ENCODE measurements around the gene NUP210L. TPM values are rescaled to one million over a fixed set of nuclear protein-coding genes. Genes with fewer than 3 reads are reported as not detected.
A peak's percentile ranks its signal among the peaks of the same experiment; 100 is the strongest.

NUP210L gene
- polyA plus RNA-seq, 2 of the 4 experiments (the other 2 are of a cell fraction): not detected

GRCh38 chr1:154193821-154194220 lies 38.9 kb upstream of the NUP210L start:
- H3K9me3 ChIP-seq: no peaks in the 10 kb centered on the region
- no peak overlapping the region for H3K27ac ChIP-seq
- ChIA-PET POLR2A (no interaction called here), CTCF (interaction anchor here (0.8 to 1.2 kb wide), 3 partner anchors 9 to 79 kb away, joined by 3 to 5 read pairs (median 4); no protein-coding TSS in a partner anchor)
- FAIRE-seq (no peak), DNase-seq (ENCODE audit: low read depth in 1 of 2, low spot score in 1 of 2) (peak in 1 of 2 experiments; percentile 27), ATAC-seq (peak; percentile 29 to 35; a peak in 5 of 6 replicates)
- no peak overlapping the region for H3K4me2 ChIP-seq
- H3K4me1 ChIP-seq: peaks cover 5% of the 10 kb centered on the region; the same call in 1 of the 3 replicates
- H3K4me3 ChIP-seq: no peak overlapping the region
- TF ChIP-seq CBX8 (IDR thresholded peaks at IDR 0.05) (no peak), FOXS1 (CRISPR knock-in tag; IDR thresholded peaks at IDR 0.05) (no peak), ZFP36 (IDR thresholded peaks at IDR 0.05; ENCODE audit: borderline replicate concordance, partially characterized antibody) (no peak), NPAS2 (CRISPR knock-in tag; IDR thresholded peaks at IDR 0.05; ENCODE audit: borderline replicate concordance) (no peak), ZC3H11A (IDR thresholded peaks at IDR 0.05) (no peak), CEBPB (IDR thresholded peaks at IDR 0.05) (no peak), HEYL (CRISPR knock-in tag; IDR thresholded peaks at IDR 0.05) (no peak), GATA3 (IDR thresholded peaks at IDR 0.05; ENCODE audit: borderline replicate concordance) (no peak), TP53 (CRISPR knock-in tag; IDR thresholded peaks at IDR 0.05) (no peak), JUN (IDR thresholded peaks at IDR 0.05) (no peak), CHD2 (IDR thresholded peaks at IDR 0.05; ENCODE audit: low read length, partially characterized antibody) (no peak), RAD21 (conservative IDR thresholded peaks at IDR 0.05 in 1 of 2, IDR thresholded peaks at IDR 0.05 in 1 of 2) (no peak), RNF2 (IDR thresholded peaks at IDR 0.05; ENCODE audit: borderline replicate concordance, low read depth) (no peak), HDAC2 (IDR thresholded peaks at IDR 0.05) (no peak), KDM1A (IDR thresholded peaks at IDR 0.05; ENCODE audit: low read depth) (no peak), ESRRA (IDR thresholded peaks at IDR 0.05; ENCODE audit: borderline replicate concordance, low read length) (no peak), SREBF2 (IDR thresholded peaks at IDR 0.05) (no peak), ATOH8 (CRISPR knock-in tag; IDR thresholded peaks at IDR 0.05; ENCODE audit: low read depth) (no peak), RFX5 (IDR thresholded peaks at IDR 0.05) (no peak), MAX (IDR thresholded peaks at IDR 0.05) (no peak)
- WGBS (ENCODE audit: missing lambda C conversion rate): 41% methylated on average over 7 of the region's 8 CpGs

GRCh38 chr1:154192476-154192875 lies 37.6 kb upstream of the NUP210L start:
- Histone ChIP-seq H3K27ac (no peak overlapping the region), H3K4me3 (no peak overlapping the region), H3K4me2 (no peak overlapping the region), H3K9me3 (no peaks in the 10 kb centered on the region), H3K4me1 (peaks cover 5% of the 10 kb centered on the region; the same call in 1 of the 3 replicates)
- CTCF ChIA-PET: interaction anchor here (1.4 kb wide), 2 partner anchors 25 to 79 kb away, joined by 4 to 6 read pairs; no protein-coding TSS in a partner anchor
- POLR2A ChIA-PET: no interaction called here
- DNase-seq (ENCODE audit: low read depth in 1 of 2, low spot score in 1 of 2) (no peak), ATAC-seq (no peak), FAIRE-seq (no peak)
- TF ChIP-seq HOXB5 (CRISPR knock-in tag; IDR thresholded peaks at IDR 0.05) (no peak), MAX (IDR thresholded peaks at IDR 0.05) (no peak)
- WGBS (ENCODE audit: missing lambda C conversion rate): 36% methylated on average over 3 of the region's 3 CpGs

GRCh38 chr1:154191990-154192461 lies 37.2 kb upstream of the NUP210L start, which contains the start of gene TPM3:
TPM3 (minus strand) TSS chr1:154192100; CDS start chr1:154192018, 82 bp downstream.
- Histone ChIP-seq H3K4me1 (peaks cover 3% of the 10 kb centered on the region; the same call in 1 of the 3 replicates), H3K4me2 (no peak within 1 kb of the TSS), H3K9me3 (no peaks in the 10 kb centered on the region), H3K27ac (no peak within 1 kb of the TSS), H3K4me3 (no peak within 1 kb of the TSS)
- ChIA-PET POLR2A (interaction anchor here (0.6 kb wide), 1 partner anchor 28 kb away, joined by 3 read pairs; a partner anchor contains a TSS), CTCF (interaction anchor here (1.3 to 1.4 kb wide), 3 partner anchors 24 to 80 kb away, joined by 3 to 6 read pairs (median 4); no protein-coding TSS in a partner anchor)
- FAIRE-seq (no peak), ATAC-seq (no peak), DNase-seq (ENCODE audit: low read depth in 1 of 2, low spot score in 1 of 2) (no peak)
- TF ChIP-seq ZFP36 (IDR thresholded peaks at IDR 0.05; ENCODE audit: borderline replicate concordance, partially characterized antibody): no peak
- no peak for TF ChIP-seq MAFK (IDR thresholded peaks at IDR 0.05; ENCODE audit: partially characterized antibody)
- WGBS (ENCODE audit: missing lambda C conversion rate): 5% methylated on average over 1 of the region's 1 CpG
